Adrenal gland (tissue), 12 donors: ENCODE data around the gene SLC26A1. TPM values are rescaled to one million over a fixed set of nuclear protein-coding genes. Genes with fewer than 3 reads are reported as not detected.

Source experiments
- DNase-seq, 7 donors: peaks; one replicate each; pipeline ENCODE4 v3.0.0-alpha.2; 2019 to 2020
- H3K27ac ChIP-seq, 5 donors: fragments of 200-600 bp; sonication (generic) in 4 of 5; 1 replicate in 3 of 5; 2 replicates in 2 of 5; pipeline versions ENCODE4 v1.5.1 to v1.8.0; 2016 to 2020; ENCODE audit warnings: mild to moderate bottlenecking in 1 of 5
- H3K27me3 ChIP-seq: fragments of 200-600 bp; 2 replicates; pipeline ENCODE4 v1.8.0; 2021
- H3K36me3 ChIP-seq, 2 donors: fragments of 200-600 bp; replicated peaks in 1 of 2; 1 replicate in 1 of 2; 2 replicates in 1 of 2; pipeline versions ENCODE4 v1.5.1 to v1.8.0; 2018 to 2022
- H3K4me1 ChIP-seq, 2 donors: fragments of 200-600 bp; replicated peaks in 1 of 2; 1 replicate in 1 of 2; 2 replicates in 1 of 2; pipeline versions ENCODE4 v1.5.1 to v1.8.0; 2018 to 2021
- H3K4me3 ChIP-seq, 4 donors: fragments of 200-600 bp; sonication (generic) in 3 of 4; one replicate each; pipeline ENCODE4 v1.5.1; 2016 to 2018
- H3K9me3 ChIP-seq, 3 donors: fragments of 200-600 bp; sonication (generic) in 1 of 3; replicated peaks in 1 of 3; 1 replicate in 2 of 3; 2 replicates in 1 of 3; pipeline versions ENCODE4 v1.5.1 to v1.8.0; 2016 to 2021
- POLR2A ChIP-seq, 2 donors: fragments of 450-650 bp; IDR thresholded peaks; one replicate each; pipeline ENCODE4 v1.6.1; 2017; ENCODE audit warnings: antibody characterized with exemption in 2 of 2, mild to moderate bottlenecking in 2 of 2, moderate library complexity in 1 of 2
- WGBS, 4 donors: extraction: QIAGEN DNeasy Blood & Tissue Kit in 2 of 4; methylation state at CpG; one replicate each; pipeline versions ENCODE4 v1.1.5 to v1.1.7; 2013 to 2017; 5-methylcytosine and 5-hydroxymethylcytosine counted together
- intact Hi-C, 2 donors: fragments of 100-400 bp; cut with DNase I; formaldehyde crosslinking; loops; one replicate each; pipeline versions ENCODE4 v1.14.1 to v1.15.0; 2022 to 2023
- polyA plus RNA-seq, 3 donors: library from polyadenylated mRNA; stranded (reverse); fragments of 200-250 nt in 2 of 3; fragments of 350-450 nt in 1 of 3; fragmentation: Illumina TruSeq in 1 of 3; extraction: RNeasy Lipid Tissue Mini Kit (QIAGEN cat#74804) in 1 of 3; gene quantifications; one replicate each; pipeline ENCODE4 v1.2.3, GENCODE V29; 2013 to 2014
- total RNA-seq, 9 donors: library from RNA; depleted of rRNA in 4 of 9; stranded (reverse); fragments of >200 nt in 4 of 9; fragments of 120-200 nt in 1 of 9; fragmentation: NEBNext Ultra II Directional in 1 of 9; extraction: Animal tissue kit (Norgen Biotek cat#: 25700) in 1 of 9; gene quantifications; one replicate each; pipeline versions ENCODE4 v1.1.0 to v1.2.4, GENCODE V29; 2013 to 2023
- TF ChIP-seq, protein P1 (sequence below), 6 experiments: fragments of 450-650 bp in 4 of 6; fragments of 200-600 bp in 2 of 6; sonication (generic) in 1 of 6; IDR thresholded peaks; 1 replicate in 5 of 6; 2 replicates in 1 of 6; pipeline versions ENCODE4 v1.5.1 to v1.8.0; 2016 to 2021; ENCODE audit warnings: antibody characterized with exemption in 6 of 6, mild to moderate bottlenecking in 2 of 6, moderate library complexity in 1 of 6
- donor health status: healthy with polysubstance abuse.
- donor health status: Bipolar disorder and iron deficiency.
- donor health status: DM: yes; HTN: yes; CAD: no.
- donor health status: DM: no; HTN: no; CAD: no.
- donor health status: DM: no; HTN: no; CAD: no.
- donor health status: DM: yes; HTN: yes; CAD: no.

SLC26A1 gene
- total and polyA plus RNA-seq, 12 donors, result 0.85 to 55.0 (median 3.9) TPM

DNA sequence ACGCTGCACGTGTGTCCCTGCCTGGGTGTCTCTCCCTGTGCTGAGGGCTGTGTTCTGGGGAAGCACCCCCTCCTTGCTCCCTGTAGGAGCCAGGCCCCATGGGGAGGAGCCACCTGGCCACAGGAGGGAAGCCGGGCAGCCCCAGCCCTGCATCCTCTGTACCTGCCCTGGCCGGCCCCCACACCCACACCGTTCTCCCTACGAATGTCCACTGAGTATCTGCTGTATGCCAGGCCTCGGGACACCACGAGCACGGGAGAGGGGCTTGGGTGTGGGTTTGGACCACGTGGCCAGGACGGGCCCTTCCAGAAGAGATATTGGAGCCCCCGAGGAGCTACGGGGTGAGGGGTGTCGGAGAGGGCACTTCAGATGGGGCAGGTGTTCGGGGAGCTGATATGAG is 24.5 kb upstream of the SLC26A1 start:
- 72 to 92% (median 91%) methylated on average over 10 to 15 of the region's 15 CpGs; no CpG with 5 or more reads in 1 of the 4 donors for WGBS, 4 donors

DNA sequence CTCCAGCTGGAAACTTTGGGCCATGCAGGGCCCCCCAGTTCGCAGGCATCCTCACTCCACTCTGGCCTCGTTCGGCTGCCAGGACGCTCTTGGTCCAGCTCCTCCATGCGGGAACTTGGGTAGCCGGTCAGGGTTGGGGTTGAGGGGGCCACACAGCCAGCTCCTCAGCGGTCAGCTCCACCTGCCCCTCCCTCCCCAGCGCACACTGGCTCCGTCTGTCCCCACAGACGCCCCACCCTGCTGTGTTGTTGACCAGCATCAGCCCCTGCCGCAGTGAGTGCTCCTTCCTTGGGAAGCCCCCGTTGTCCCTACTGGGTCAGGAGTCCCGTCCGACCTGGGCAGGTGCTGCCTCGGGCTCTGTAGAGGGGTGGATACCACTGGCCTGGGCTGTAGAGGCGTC is 24.0 kb upstream of the SLC26A1 start:
- Histone ChIP-seq H3K36me3 (no peaks in the 10 kb centered on the region), H3K27me3 (no peaks in the 10 kb centered on the region), H3K27ac (no peak overlapping the region), H3K9me3 (no peaks in the 10 kb centered on the region), H3K4me3 (no peak overlapping the region), H3K4me1 (peaks cover 13 to 38% of the 10 kb centered on the region in 2 donors)
- no peak for TF ChIP-seq POLR2A (IDR thresholded peaks at IDR 0.05)
- TF ChIP-seq, protein P1, sequence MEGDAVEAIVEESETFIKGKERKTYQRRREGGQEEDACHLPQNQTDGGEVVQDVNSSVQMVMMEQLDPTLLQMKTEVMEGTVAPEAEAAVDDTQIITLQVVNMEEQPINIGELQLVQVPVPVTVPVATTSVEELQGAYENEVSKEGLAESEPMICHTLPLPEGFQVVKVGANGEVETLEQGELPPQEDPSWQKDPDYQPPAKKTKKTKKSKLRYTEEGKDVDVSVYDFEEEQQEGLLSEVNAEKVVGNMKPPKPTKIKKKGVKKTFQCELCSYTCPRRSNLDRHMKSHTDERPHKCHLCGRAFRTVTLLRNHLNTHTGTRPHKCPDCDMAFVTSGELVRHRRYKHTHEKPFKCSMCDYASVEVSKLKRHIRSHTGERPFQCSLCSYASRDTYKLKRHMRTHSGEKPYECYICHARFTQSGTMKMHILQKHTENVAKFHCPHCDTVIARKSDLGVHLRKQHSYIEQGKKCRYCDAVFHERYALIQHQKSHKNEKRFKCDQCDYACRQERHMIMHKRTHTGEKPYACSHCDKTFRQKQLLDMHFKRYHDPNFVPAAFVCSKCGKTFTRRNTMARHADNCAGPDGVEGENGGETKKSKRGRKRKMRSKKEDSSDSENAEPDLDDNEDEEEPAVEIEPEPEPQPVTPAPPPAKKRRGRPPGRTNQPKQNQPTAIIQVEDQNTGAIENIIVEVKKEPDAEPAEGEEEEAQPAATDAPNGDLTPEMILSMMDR (IDR thresholded peaks at IDR 0.05), result no peak
- no peak for DNase-seq
- intact Hi-C loops, result no loop called here
- WGBS, 4 donors, result 87 to 92% (median 92%) methylated on average over 4 to 16 of the region's 16 CpGs; no CpG with 5 or more reads in 1 of the 4 donors

More for the DNA sequence above, 24.5 kb upstream of the SLC26A1 start:
- Histone ChIP-seq H3K4me1 (peaks cover 8 to 37% of the 10 kb centered on the region in 2 donors), H3K36me3 (no peaks in the 10 kb centered on the region), H3K9me3 (no peaks in the 10 kb centered on the region), H3K27ac (no peak overlapping the region), H3K27me3 (no peaks in the 10 kb centered on the region), H3K4me3 (no peak overlapping the region)
- DNase-seq, result no peak
- intact Hi-C loops, result no loop called here
- no peak for TF ChIP-seq POLR2A (IDR thresholded peaks at IDR 0.05)
- TF ChIP-seq, protein P1 (IDR thresholded peaks at IDR 0.05), result no peak

- no peak for TF ChIP-seq POLR2A (IDR thresholded peaks at IDR 0.05)
- TF ChIP-seq, protein P1 (IDR thresholded peaks at IDR 0.05), result no peak
- H3K36me3 ChIP-seq, result no peaks in the 10 kb centered on the region
- peaks cover 19 to 41% of the 10 kb centered on the region in 2 donors for H3K4me1 ChIP-seq
- 67 to 90% (median 76%) methylated on average over 2 to 10 of the region's 10 CpGs; no CpG with 5 or more reads in 1 of the 4 donors for WGBS, 4 donors
- no peaks in the 10 kb centered on the region for H3K27me3 ChIP-seq
- no peaks in the 10 kb centered on the region for H3K9me3 ChIP-seq
- DNase-seq, result no peak
- H3K4me3 ChIP-seq, result no peak overlapping the region
- intact Hi-C loops, result no loop called here
- no peak overlapping the region for H3K27ac ChIP-seq
Observed at GRCh38 chr4:1015746-1016145, 22.5 kb upstream of the SLC26A1 start.

- Histone ChIP-seq H3K27ac (peak overlapping the region in 1 of 5 donors; percentile 84), H3K4me3 (no peak overlapping the region), H3K4me1 (peaks cover 25 to 47% of the 10 kb centered on the region in 2 donors), H3K36me3 (no peaks in the 10 kb centered on the region), H3K27me3 (no peaks in the 10 kb centered on the region), H3K9me3 (no peaks in the 10 kb centered on the region)
- WGBS, 4 donors, result 79 to 89% (median 85%) methylated on average over 2 to 8 of the region's 8 CpGs
- no peak for TF ChIP-seq POLR2A (IDR thresholded peaks at IDR 0.05)
- TF ChIP-seq, protein P1 (IDR thresholded peaks at IDR 0.05), result no peak
- no peak for DNase-seq
- intact Hi-C loops, result no loop called here
Observed at GRCh38 chr4:1015179-1015578, 22.0 kb upstream of the SLC26A1 start.
